BLaER1 (cell line): ENCODE results near the gene MPV17L2.

ENCODE experiments used
- H3K27ac ChIP-seq: shearing (Covaris generic); formaldehyde crosslinking; 2 replicates; pipeline ENCODE4 v1.8.1; 2022
- H3K27me3 ChIP-seq: shearing (Covaris generic); formaldehyde crosslinking; 2 replicates; pipeline ENCODE4 v1.8.1; 2022
- H3K36me3 ChIP-seq: shearing (Covaris generic); formaldehyde crosslinking; 2 replicates; pipeline ENCODE4 v1.8.1; 2022
- H3K4me1 ChIP-seq: shearing (Covaris generic); formaldehyde crosslinking; 2 replicates; pipeline ENCODE4 v1.8.1; 2022
- H3K4me2 ChIP-seq: shearing (Covaris generic); formaldehyde crosslinking; 2 replicates; pipeline ENCODE4 v1.8.1; 2022
- H3K4me3 ChIP-seq: shearing (Covaris generic); formaldehyde crosslinking; 2 replicates; pipeline ENCODE4 v1.8.1; 2022
- H3K9ac ChIP-seq: shearing (Covaris generic); formaldehyde crosslinking; 2 replicates; pipeline ENCODE4 v1.8.1; 2022
- H3K9me3 ChIP-seq: shearing (Covaris generic); formaldehyde crosslinking; 2 replicates; pipeline ENCODE4 v1.8.1; 2022
- H4K20me1 ChIP-seq: shearing (Covaris generic); formaldehyde crosslinking; 2 replicates; pipeline ENCODE4 v1.8.1; 2022
- Cebpa-rat ChIP-seq: shearing (Covaris generic); IDR thresholded peaks from 2 replicates; pipeline ENCODE4 v1.8.1; 2022

MPV17L2 gene

GRCh38 chr19:18183529-18183928 is 9.5 kb upstream of the MPV17L2 start:
- TF ChIP-seq Cebpa-rat: no peak
- H3K36me3 ChIP-seq: no peaks in the 10 kb centered on the region
- H3K4me1 ChIP-seq: peaks cover 23% of the 10 kb centered on the region
- no peaks in the 10 kb centered on the region for H3K27me3 ChIP-seq
- no peak overlapping the region for H3K27ac ChIP-seq
- H3K9me3 ChIP-seq: no peaks in the 10 kb centered on the region
- no peak overlapping the region for H3K4me3 ChIP-seq
- no peaks in the 10 kb centered on the region for H4K20me1 ChIP-seq
- H3K9ac ChIP-seq: no peak overlapping the region
- no peak overlapping the region for H3K4me2 ChIP-seq

- TF ChIP-seq Cebpa-rat: no peak
- Histone ChIP-seq H3K27me3 (no peaks in the 10 kb centered on the region), H3K36me3 (no peaks in the 10 kb centered on the region), H3K9me3 (no peaks in the 10 kb centered on the region), H3K27ac (no peak overlapping the region), H4K20me1 (no peaks in the 10 kb centered on the region), H3K4me1 (peaks cover 15% of the 10 kb centered on the region), H3K4me2 (no peak overlapping the region), H3K9ac (no peak overlapping the region), H3K4me3 (no peak overlapping the region)
Observed at GRCh38 chr19:18185538-18185937, 7.5 kb upstream of the MPV17L2 start.

- Histone ChIP-seq H4K20me1 (0 out of 2 replicates have a peak, but pooled peaks cover 11% of the 10 kb centered on the region), H3K27ac (no peak overlapping the region), H3K4me2 (no peak overlapping the region), H3K4me1 (peaks cover 34% of the 10 kb centered on the region), H3K36me3 (no peaks in the 10 kb centered on the region), H3K4me3 (no peak overlapping the region), H3K9ac (no peak overlapping the region), H3K9me3 (no peaks in the 10 kb centered on the region), H3K27me3 (no peaks in the 10 kb centered on the region)
- no peak for TF ChIP-seq Cebpa-rat
Observed at GRCh38 chr19:18190278-18190677, 2.7 kb upstream of the MPV17L2 start.

- H3K4me3 ChIP-seq: peak overlapping the region; percentile 85
- 0 out of 2 replicates have a peak overlapping the region, but pooled peaks have one; percentile 80 for H3K27ac ChIP-seq
- H3K9ac ChIP-seq: peak overlapping the region; percentile 77; the same call in 1 of the 2 replicates
- 0 out of 2 replicates have a peak, but pooled peaks cover 18% of the 10 kb centered on the region for H4K20me1 ChIP-seq
- H3K4me2 ChIP-seq: peak overlapping the region; percentile 90
- H3K4me1 ChIP-seq: peaks cover 47% of the 10 kb centered on the region
- no peak for TF ChIP-seq Cebpa-rat
- no peaks in the 10 kb centered on the region for H3K27me3 ChIP-seq
- H3K36me3 ChIP-seq: peaks cover 10% of the 10 kb centered on the region
- H3K9me3 ChIP-seq: no peaks in the 10 kb centered on the region
Observed at GRCh38 chr19:18191640-18192062, 1.4 kb upstream of the MPV17L2 start.

- H3K36me3 ChIP-seq: peaks cover 28% of the 10 kb centered on the region
- H3K9ac ChIP-seq: peak overlapping the region; percentile 83
- peaks cover 47% of the 10 kb centered on the region for H3K4me1 ChIP-seq
- no peaks in the 10 kb centered on the region for H3K27me3 ChIP-seq
- TF ChIP-seq Cebpa-rat: no peak
- H3K4me3 ChIP-seq: peak overlapping the region; percentile 85
- H3K4me2 ChIP-seq: peak overlapping the region; percentile 99
- H4K20me1 ChIP-seq: 0 out of 2 replicates have a peak, but pooled peaks cover 18% of the 10 kb centered on the region
- no peaks in the 10 kb centered on the region for H3K9me3 ChIP-seq
- peak overlapping the region; percentile 76 for H3K27ac ChIP-seq
Observed at GRCh38 chr19:18193388-18194180, 566 bp downstream of the MPV17L2 start.

GRCh38 chr19:18194181-18194530 is 1.1 kb downstream of the MPV17L2 start:
- Histone ChIP-seq H3K4me1 (peaks cover 47% of the 10 kb centered on the region), H3K4me2 (peak overlapping the region; percentile 99), H3K27me3 (no peaks in the 10 kb centered on the region), H3K9me3 (no peaks in the 10 kb centered on the region), H3K9ac (peak overlapping the region; percentile 83; the same call in 1 of the 2 replicates), H3K27ac (no peak overlapping the region), H3K36me3 (peaks cover 33% of the 10 kb centered on the region), H4K20me1 (0 out of 2 replicates have a peak, but pooled peaks cover 18% of the 10 kb centered on the region), H3K4me3 (peak overlapping the region; percentile 85)
- TF ChIP-seq Cebpa-rat: no peak

DNA sequence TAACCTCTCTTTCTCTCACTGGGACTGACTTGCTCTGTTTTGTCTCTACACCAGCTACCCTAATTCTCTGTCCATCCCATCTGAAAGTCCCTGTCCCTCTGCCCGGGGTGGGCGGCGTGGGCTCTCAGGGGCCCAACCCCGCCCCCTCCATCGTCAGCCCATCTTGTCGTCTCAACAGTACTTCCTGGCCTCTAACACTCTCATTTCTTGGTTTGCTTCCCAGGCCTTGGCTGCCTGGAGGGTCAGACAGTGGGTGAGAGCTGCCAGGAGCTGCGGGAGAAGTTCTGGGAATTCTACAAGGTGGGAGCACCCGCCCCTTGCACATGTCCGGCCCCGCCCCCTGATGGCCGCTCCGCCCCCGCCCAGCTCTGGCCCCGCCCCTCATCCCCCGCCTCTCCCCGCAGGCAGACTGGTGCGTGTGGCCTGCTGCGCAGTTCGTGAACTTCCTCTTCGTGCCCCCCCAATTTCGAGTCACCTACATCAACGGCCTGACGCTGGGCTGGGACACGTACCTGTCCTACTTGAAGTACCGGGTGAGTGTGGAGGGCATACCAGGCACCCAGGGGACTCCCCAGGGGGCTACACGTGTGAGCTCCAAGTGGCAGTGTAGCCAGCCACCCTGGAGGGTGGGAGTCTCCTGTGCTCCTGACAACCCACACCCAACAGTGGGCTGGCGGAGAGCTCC is 1.7 kb downstream of the MPV17L2 start:
- Histone ChIP-seq H4K20me1 (0 out of 2 replicates have a peak, but pooled peaks cover 18% of the 10 kb centered on the region), H3K4me3 (peak overlapping the region; percentile 85; the same call in 1 of the 2 replicates), H3K4me1 (peaks cover 47% of the 10 kb centered on the region), H3K27ac (no peak overlapping the region), H3K9ac (no peak overlapping the region; the same call in 1 of the 2 replicates), H3K36me3 (peaks cover 39% of the 10 kb centered on the region), H3K27me3 (no peaks in the 10 kb centered on the region), H3K4me2 (peak overlapping the region; percentile 99), H3K9me3 (no peaks in the 10 kb centered on the region)
- no peak for TF ChIP-seq Cebpa-rat

GRCh38 chr19:18196511-18196845 is 3.5 kb downstream of the MPV17L2 start:
- peaks cover 21% of the 10 kb centered on the region; the same call in 1 of the 2 replicates for H4K20me1 ChIP-seq
- no peak overlapping the region for H3K4me3 ChIP-seq
- H3K27ac ChIP-seq: 0 out of 2 replicates have a peak overlapping the region, but pooled peaks have one; percentile 38
- H3K9me3 ChIP-seq: no peaks in the 10 kb centered on the region
- H3K9ac ChIP-seq: peak overlapping the region; percentile 55; the same call in 1 of the 2 replicates
- peaks cover 47% of the 10 kb centered on the region for H3K4me1 ChIP-seq
- H3K4me2 ChIP-seq: peak overlapping the region; percentile 71
- H3K27me3 ChIP-seq: no peaks in the 10 kb centered on the region
- TF ChIP-seq Cebpa-rat: no peak
- peaks cover 52% of the 10 kb centered on the region for H3K36me3 ChIP-seq

DNA sequence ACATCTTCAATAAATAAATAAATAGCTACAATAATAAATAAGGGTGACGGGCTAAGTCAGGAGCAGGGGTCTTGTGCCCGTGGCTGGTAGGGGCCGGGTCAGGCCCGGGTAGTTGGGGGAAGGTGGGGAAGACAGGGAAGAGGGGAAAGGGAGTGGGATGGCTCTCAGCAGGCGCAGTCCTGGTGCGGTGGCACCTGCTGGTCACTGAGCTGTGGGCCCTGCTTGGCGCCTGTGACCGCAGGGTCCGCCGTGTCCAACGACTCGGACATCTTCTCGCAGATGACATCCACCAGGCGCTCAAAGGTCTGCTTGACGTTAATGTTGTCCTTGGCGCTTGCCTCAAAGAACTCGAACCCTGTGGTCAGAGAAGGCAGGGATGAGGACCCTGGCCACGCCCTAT is 4.3 kb downstream of the MPV17L2 start:
- Histone ChIP-seq H3K27me3 (no peaks in the 10 kb centered on the region), H3K4me2 (no peak overlapping the region), H3K4me3 (no peak overlapping the region), H3K4me1 (peaks cover 49% of the 10 kb centered on the region), H4K20me1 (peaks cover 29% of the 10 kb centered on the region), H3K36me3 (peaks cover 60% of the 10 kb centered on the region), H3K9ac (no peak overlapping the region), H3K27ac (no peak overlapping the region), H3K9me3 (no peaks in the 10 kb centered on the region)
- no peak for TF ChIP-seq Cebpa-rat

DNA sequence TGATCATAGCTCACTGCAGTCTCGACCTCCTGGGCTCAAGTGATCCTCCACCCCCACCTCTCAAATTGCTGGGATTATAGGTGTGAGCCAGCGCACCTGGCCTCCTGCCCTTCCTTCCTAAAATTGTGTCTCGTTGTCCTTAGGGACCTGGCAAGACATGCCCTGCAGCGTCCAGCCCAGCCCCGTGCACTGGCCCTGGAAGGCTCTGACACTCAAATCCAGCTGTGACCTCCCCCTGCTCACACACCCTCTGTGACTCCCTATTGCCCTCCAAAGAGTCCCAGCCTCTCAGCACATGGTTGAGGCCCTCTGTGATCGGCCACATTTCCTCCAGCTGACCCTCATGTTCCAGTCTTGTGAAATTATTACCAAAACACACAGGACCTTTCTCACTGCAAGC is 4.9 kb downstream of the MPV17L2 start:
- Histone ChIP-seq H3K4me1 (peaks cover 56% of the 10 kb centered on the region), H3K36me3 (peaks cover 63% of the 10 kb centered on the region), H3K4me3 (no peak overlapping the region), H3K9ac (no peak overlapping the region), H3K4me2 (no peak overlapping the region), H3K27me3 (no peaks in the 10 kb centered on the region), H3K9me3 (no peaks in the 10 kb centered on the region), H3K27ac (no peak overlapping the region), H4K20me1 (peaks cover 36% of the 10 kb centered on the region)
- no peak for TF ChIP-seq Cebpa-rat
